Erythroblast (primary cell): Measurements from ENCODE around the gene KREMEN2.

Source experiments
- GATA1 ChIP-seq: IDR thresholded peaks from 2 replicates; pipeline ENCODE4 v1.6.1; 2011; ENCODE audit warnings: low read depth, mild to moderate bottlenecking, control low read depth, low read length, moderate library complexity
- POLR2A ChIP-seq: IDR thresholded peaks from 2 replicates; pipeline ENCODE4 v1.6.1; 2011; ENCODE audit warnings: mild to moderate bottlenecking, low read length

DNA sequence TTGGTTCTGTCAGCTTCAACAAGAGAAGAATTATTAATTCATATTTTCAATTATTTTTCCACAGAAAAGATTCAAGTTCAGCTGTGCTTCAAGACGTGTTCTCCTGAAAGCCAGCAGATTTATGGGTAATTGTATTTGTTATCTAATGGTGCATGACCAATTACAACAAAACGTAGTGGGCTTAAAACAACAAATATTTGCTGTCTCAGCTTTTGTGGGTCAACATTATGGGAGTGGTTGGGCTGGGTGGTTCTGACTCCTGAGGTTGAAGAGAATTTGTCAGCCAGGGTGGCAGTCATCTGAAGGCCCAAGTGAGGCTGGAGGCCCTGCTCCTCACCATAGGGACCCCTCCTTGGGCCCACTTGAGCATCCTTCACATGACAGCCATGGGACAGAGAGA lies 24.1 kb upstream of the KREMEN2 start:
- TF ChIP-seq POLR2A (no peak), GATA1 (no peak)
